HG03175 (cell line): ENCODE data around the gene ORC2.
A peak's percentile ranks its signal among the peaks of the same experiment; 100 is the strongest.
"Not testable (repeated sequence)": the region's sequence is repeated elsewhere in the genome, so short reads cannot be mapped to it uniquely, and the experiment has no call there.

Experiments used
- ATAC-seq: cut with Tn5 transposase; IDR thresholded peaks from one replicate; pipeline ENCODE4 v1.9.1; 2021; ENCODE audit warnings: mild to moderate bottlenecking, moderate library complexity; ENCODE audit not compliant: unreplicated experiment

ORC2 gene

GRCh38 chr2:200939832-200940231 is 23.6 kb downstream of the ORC2 start:
- no peak for ATAC-seq

GRCh38 chr2:200930947-200931626 is 32.4 kb downstream of the ORC2 start:
- no peak for ATAC-seq

- no peak for ATAC-seq
Measured at GRCh38 chr2:200929334-200930249, 33.9 kb downstream of the ORC2 start.

- no peak for ATAC-seq
Measured at GRCh38 chr2:200922439-200922838, 41.0 kb downstream of the ORC2 start.

- no peak for ATAC-seq
Measured at GRCh38 chr2:200913654-200914053, 49.8 kb downstream of the ORC2 start.

- ATAC-seq = no peak
Measured at GRCh38 chr2:200909958-200910357, 53.5 kb downstream of the ORC2 start.

- no peak for ATAC-seq
Measured at GRCh38 chr2:200905618-200906296, 57.7 kb downstream of the ORC2 start.

- ATAC-seq = peak; percentile 99
Measured at GRCh38 chr2:200901459-200902072, 61.9 kb downstream of the ORC2 start.

GRCh38 chr2:200899482-200899881 is 64.0 kb downstream of the ORC2 start:
- no peak for ATAC-seq

- ATAC-seq = peak; percentile 86
Measured at GRCh38 chr2:200888704-200889625, 74.5 kb downstream of the ORC2 start, which contains the start of the genes NIF3L1 and PPIL3. NIF3L1 (plus strand) TSS chr2:200889371; CDS start chr2:200891944, 2,573 bp downstream. PPIL3 (minus strand) TSS chr2:200889077; CDS start chr2:200887615, 1,462 bp downstream.

GRCh38 chr2:200881715-200882249 is 81.7 kb downstream of the ORC2 start:
- ATAC-seq = not testable (repeated sequence)

GRCh38 chr2:200878289-200878880 is 85.1 kb downstream of the ORC2 start:
- no peak for ATAC-seq

GRCh38 chr2:200877443-200877842 is 86.0 kb downstream of the ORC2 start:
- ATAC-seq = no peak

GRCh38 chr2:200873560-200873959 is 89.9 kb downstream of the ORC2 start:
- ATAC-seq = no peak

GRCh38 chr2:200871151-200871550 is 92.3 kb downstream of the ORC2 start:
- no peak for ATAC-seq

- ATAC-seq = no peak
Measured at GRCh38 chr2:200869014-200869413, 94.4 kb downstream of the ORC2 start.

GRCh38 chr2:200864176-200865034 is 99.1 kb downstream of the ORC2 start, which contains the start of gene CLK1:
CLK1 (minus strand) TSS chr2:200864658; CDS start chr2:200861862, 2,796 bp downstream.
- peak; percentile 82 for ATAC-seq

GRCh38 chr2:200863782-200864175 is 99.7 kb downstream of the ORC2 start:
- ATAC-seq = no peak
